H1 (cell line): ENCODE results near the gene PDZD2. TPM values are rescaled to one million over a fixed set of nuclear protein-coding genes. Genes with fewer than 3 reads are reported as not detected.

Source experiments
- CTCF ChIA-PET: fragments of 300-600 bp; sonication (Branson Sonifier 250); formaldehyde crosslinking; loops from one replicate; lab custom pipeline; 2021; ENCODE audit not compliant: partially characterized antibody; lab: Charles Lee
- POLR2A ChIA-PET: fragments of 300-600 bp; sonication (Branson Sonifier 250); formaldehyde crosslinking; loops from one replicate; lab custom pipeline; 2021; ENCODE audit warnings: inconsistent platforms; ENCODE audit not compliant: partially characterized antibody; lab: Charles Lee
- DNase-seq, 2 experiments: peaks; one replicate each; pipeline versions ENCODE4 v3.0.0 to v3.0.0-alpha.2; 2010 to 2022; ENCODE audit warnings: low spot score in 2 of 2, low read depth in 1 of 2, mixed read lengths in 1 of 2
- FAIRE-seq: peaks from 2 replicates; lab custom pipeline; 2011; peaks lifted over from hg19 to GRCh38; lab: Jason Lieb, UNC
- H2AFZ ChIP-seq: 2 replicates; pipeline ENCODE4 v1.8.1; 2012; ENCODE audit warnings: low read length, inconsistent platforms
- H2AK5ac ChIP-seq: 2 replicates; pipeline ENCODE4 v1.6.1; 2013; ENCODE audit warnings: low read depth, low read length
- H2BK120ac ChIP-seq: replicated peaks from 2 replicates; pipeline ENCODE3; 2013; ENCODE audit warnings: low read depth, low read length, inconsistent platforms
- H2BK12ac ChIP-seq: 2 replicates; pipeline ENCODE4 v1.6.1; 2013; ENCODE audit warnings: low read depth, low read length
- H2BK15ac ChIP-seq: 2 replicates; pipeline ENCODE4 v1.6.1; 2013; ENCODE audit warnings: low read length
- H2BK20ac ChIP-seq: 2 replicates; pipeline ENCODE4 v1.6.1; 2013; ENCODE audit warnings: low read length
- H2BK5ac ChIP-seq: 2 replicates; pipeline ENCODE4 v1.6.1; 2013; ENCODE audit warnings: low read depth, low read length
- H3K14ac ChIP-seq: 2 replicates; pipeline ENCODE4 v1.6.1; 2013; ENCODE audit warnings: inconsistent platforms; ENCODE audit not compliant: insufficient read length
- H3K18ac ChIP-seq: 2 replicates; pipeline ENCODE4 v1.6.1; 2013; ENCODE audit warnings: low read length; ENCODE audit errors: extremely low read depth
- H3K23ac ChIP-seq: 2 replicates; pipeline ENCODE4 v1.6.1; 2013; ENCODE audit warnings: inconsistent platforms; ENCODE audit not compliant: insufficient read length
- H3K23me2 ChIP-seq: 2 replicates; pipeline ENCODE4 v1.6.1; 2013; ENCODE audit warnings: low read depth, low read length
- H3K27ac ChIP-seq: 2 replicates; pipeline ENCODE4 v1.6.1; 2011; ENCODE audit warnings: low read depth, low read length, inconsistent platforms
- H3K27me3 ChIP-seq, 4 experiments: replicated peaks in 1 of 4; 1 replicate in 1 of 4; 2 replicates in 3 of 4; pipeline versions ENCODE4 v1.6.1 to v1.8.1; 2011 to 2013; ENCODE audit warnings: low read length in 3 of 4, mild to moderate bottlenecking in 3 of 4, inconsistent platforms in 2 of 4, mixed read lengths in 2 of 4, moderate library complexity in 1 of 4; ENCODE audit not compliant: control insufficient read depth in 3 of 4, insufficient read depth in 3 of 4; ENCODE audit errors: extremely low read depth in 1 of 4
- H3K36me3 ChIP-seq, 4 experiments: 2 replicates each; pipeline versions ENCODE4 v1.6.1 to v1.8.1; 2011 to 2013; ENCODE audit warnings: mild to moderate bottlenecking in 4 of 4, low read length in 3 of 4, moderate library complexity in 2 of 4, control low read depth in 1 of 4, inconsistent platforms in 1 of 4; ENCODE audit not compliant: insufficient read depth in 4 of 4, control insufficient read depth in 2 of 4
- H3K4ac ChIP-seq: replicated peaks from 2 replicates; pipeline ENCODE3; 2013; ENCODE audit warnings: low read length, low read depth, mixed read lengths, inconsistent platforms; ENCODE audit not compliant: insufficient read length
- H3K4me1 ChIP-seq, 4 experiments: replicated peaks in 1 of 4; 1 replicate in 1 of 4; 2 replicates in 3 of 4; pipeline versions ENCODE4 v1.6.1 to v1.8.1; 2011 to 2013; ENCODE audit warnings: low read length in 3 of 4, inconsistent platforms in 2 of 4, mixed read lengths in 1 of 4; ENCODE audit not compliant: insufficient read depth in 4 of 4, control insufficient read depth in 3 of 4
- H3K4me2 ChIP-seq, 2 experiments: 2 replicates each; pipeline versions ENCODE4 v1.6.1 to v1.8.1; 2011 to 2013; ENCODE audit warnings: low read depth in 2 of 2, low read length in 2 of 2, control low read depth in 1 of 2, inconsistent platforms in 1 of 2, mild to moderate bottlenecking in 1 of 2; ENCODE audit not compliant: insufficient read depth in 1 of 2
- H3K4me3 ChIP-seq, 4 experiments: fragments of 200-600, 300-600 bp in 1 of 4; sonication (generic), shearing (Covaris generic), sonication (Bioruptor Twin) in 1 of 4; 2 replicates each; pipeline versions ENCODE4 v1.5.1 to v1.8.1; 2011 to 2016; ENCODE audit warnings: low read length in 4 of 4, low read depth in 3 of 4, control low read depth in 2 of 4, inconsistent platforms in 2 of 4, mild to moderate bottlenecking in 2 of 4, mixed read lengths in 1 of 4, moderate library complexity in 1 of 4; ENCODE audit not compliant: insufficient read depth in 2 of 4; ENCODE audit errors: extremely low read depth in 1 of 4
- H3K56ac ChIP-seq: replicated peaks from 2 replicates; pipeline ENCODE3; 2013; ENCODE audit warnings: low read depth, mild to moderate bottlenecking, mixed read lengths, low read length, inconsistent platforms; ENCODE audit not compliant: insufficient read length
- H3K79me1 ChIP-seq: 2 replicates; pipeline ENCODE4 v1.6.1; 2013; ENCODE audit warnings: low read depth, low read length, control low read depth
- H3K79me2 ChIP-seq, 2 experiments: 2 replicates each; pipeline versions ENCODE4 v1.6.1 to v1.8.1; 2012 to 2013; ENCODE audit warnings: low read length in 2 of 2, mild to moderate bottlenecking in 2 of 2, inconsistent platforms in 1 of 2; ENCODE audit not compliant: insufficient read depth in 2 of 2, control insufficient read depth in 1 of 2
- H3K9ac ChIP-seq, 4 experiments: replicated peaks in 1 of 4; 1 replicate in 1 of 4; 2 replicates in 3 of 4; pipeline versions ENCODE4 v1.6.1 to v1.8.1; 2011 to 2013; ENCODE audit warnings: low read depth in 3 of 4, low read length in 3 of 4, control low read depth in 2 of 4, mild to moderate bottlenecking in 2 of 4, moderate library complexity in 2 of 4, inconsistent platforms in 1 of 4; ENCODE audit errors: extremely low read depth in 1 of 4
- H3K9me3 ChIP-seq, 2 experiments: 2 replicates each; pipeline versions ENCODE4 v1.6.1 to v1.8.1; 2012 to 2013; ENCODE audit warnings: mild to moderate bottlenecking in 2 of 2, moderate library complexity in 2 of 2, control low read depth in 1 of 2, inconsistent platforms in 1 of 2, low read depth in 1 of 2, low read length in 1 of 2, mixed read lengths in 1 of 2; ENCODE audit not compliant: insufficient read depth in 2 of 2
- H4K20me1 ChIP-seq, 2 experiments: replicated peaks in 1 of 2; 2 replicates each; pipeline versions ENCODE3 to v1.8.1; 2011 to 2013; ENCODE audit warnings: inconsistent platforms in 2 of 2, low read length in 2 of 2, mild to moderate bottlenecking in 1 of 2; ENCODE audit not compliant: insufficient read depth in 2 of 2, control insufficient read depth in 1 of 2
- H4K5ac ChIP-seq: 2 replicates; pipeline ENCODE4 v1.6.1; 2013; ENCODE audit warnings: low read length, low read depth, mixed read lengths, inconsistent platforms; ENCODE audit not compliant: insufficient read length
- H4K8ac ChIP-seq: 2 replicates; pipeline ENCODE4 v1.8.0; 2013; ENCODE audit warnings: mild to moderate bottlenecking, moderate library complexity, low read length, inconsistent platforms; ENCODE audit not compliant: insufficient read depth; ENCODE audit errors: extremely low read depth
- H4K91ac ChIP-seq: replicated peaks from 2 replicates; pipeline ENCODE3; 2013; ENCODE audit warnings: low read length, mixed read lengths, inconsistent platforms; ENCODE audit not compliant: insufficient read length
- CTCF ChIP-seq, 3 experiments: IDR thresholded peaks; 1 replicate in 2 of 3; 2 replicates in 1 of 3; pipeline versions ENCODE4 v1.5.1 to v1.6.1; 2011; ENCODE audit warnings: low read length in 3 of 3, mild to moderate bottlenecking in 3 of 3, inconsistent platforms in 2 of 3, low read depth in 1 of 3, moderate library complexity in 1 of 3; ENCODE audit not compliant: insufficient read depth in 1 of 3; ENCODE audit errors: control extremely low read depth in 1 of 3
- HDAC6 ChIP-seq: IDR thresholded peaks from one replicate; pipeline ENCODE4 v1.7.1; 2012; ENCODE audit warnings: low read depth, mild to moderate bottlenecking, inconsistent platforms, low read length, moderate library complexity
- WGBS, 2 experiments: shearing (Covaris generic) in 1 of 2; methylation state at CpG; one replicate each; pipeline versions ENCODE4 v1.1.6 to v1.1.7; 2013 to 2015; ENCODE audit warnings: low lambda C conversion rate in 2 of 2, mixed read lengths in 2 of 2, inconsistent platforms in 1 of 2, low coverage in 1 of 2, missing lambda C conversion rate in 1 of 2; ENCODE audit not compliant: insufficient replicate concordance in 2 of 2, insufficient coverage in 1 of 2, insufficient read length in 1 of 2; ENCODE audit errors: extremely low coverage in 1 of 2, missing lambda C conversion rate in 1 of 2; 5-methylcytosine and 5-hydroxymethylcytosine counted together
- polyA plus RNA-seq, 7 experiments: library from polyadenylated mRNA; depleted of rRNA in 3 of 7; stranded (reverse) in 5 of 7; unstranded in 2 of 7; fragments of >200 nt in 5 of 7; fragments of 200-250 nt in 2 of 7; gene quantifications; 1 replicate in 5 of 7; 2 replicates in 1 of 7; 4 replicates in 1 of 7; pipeline versions ENCODE4 v1.2.1 to v1.2.3, GENCODE V29; 2011 to 2013; ENCODE audit warnings: missing spikeins in 2 of 7, mixed read lengths in 2 of 7
- total RNA-seq: library from RNA; stranded (reverse); fragmentation: NEBNext Ultra II Directional; extraction: Animal tissue kit (Norgen Biotek cat#: 25700); gene quantifications from 2 replicates; pipeline ENCODE4 v1.2.1, GENCODE V29; 2021

Gene PDZD2
- total and polyA plus RNA-seq, 2 of the 8 experiments (the other 6 are each of a cell fraction or from before 2014, with no cell fraction given): 1.2 to 6.8 TPM

GRCh38 chr5:32057187-32058096, 418.5 kb downstream of the PDZD2 start:
- H3K4me2 ChIP-seq: no peak overlapping the region
- WGBS, 2 experiments: 91% methylated on average over 12 of the region's 12 CpGs; no CpG with 5 or more reads in 1 of the 2 experiments

More at GRCh38 chr5:32057187-32058096, 418.5 kb downstream of the PDZD2 start:
- no peaks in the 10 kb centered on the region for H3K4me1 ChIP-seq
- H3K27me3 ChIP-seq: no peaks in the 10 kb centered on the region
- no peak overlapping the region for H4K91ac ChIP-seq
- no peaks in the 10 kb centered on the region for H4K20me1 ChIP-seq
- peaks cover 0 to 3% (median 0%) of the 10 kb centered on the region in 4 experiments; a peak in 1 of 8 replicates for H3K36me3 ChIP-seq
- H3K23ac ChIP-seq: no peak overlapping the region
- H2AK5ac ChIP-seq: no peak overlapping the region
- H3K9ac ChIP-seq: no peak overlapping the region
- no peak overlapping the region for H3K14ac ChIP-seq
- FAIRE-seq (no peak), DNase-seq (no peak)
- H3K27ac ChIP-seq: no peak overlapping the region
- no peaks in the 10 kb centered on the region for H3K9me3 ChIP-seq
- ChIA-PET CTCF (interaction anchor here (0.6 to 4.5 kb wide), 29 partner anchors 8 to 1350 kb away, joined by 3 to 28 read pairs (median 3); no protein-coding TSS in a partner anchor), POLR2A (interaction anchor here (1.2 kb wide), 1 partner anchor 30 kb away, joined by 3 read pairs; no protein-coding TSS in a partner anchor)
- no peak overlapping the region for H2BK120ac ChIP-seq
- H3K23me2 ChIP-seq: no peaks in the 10 kb centered on the region
- H3K18ac ChIP-seq: no peak overlapping the region
- no peak overlapping the region for H4K8ac ChIP-seq
- no peak overlapping the region for H3K56ac ChIP-seq
- H3K79me2 ChIP-seq: no peaks in the 10 kb centered on the region
- TF ChIP-seq HDAC6: no peak
- peak in 1 of 3 experiments; percentile 30; a peak in 2 of 4 replicates for TF ChIP-seq CTCF (IDR thresholded peaks at IDR 0.05; ENCODE audit: control extremely low read depth in 1 of 3, insufficient read depth in 1 of 3, low read depth in 1 of 3, low read length in 3 of 3)
- H2BK12ac ChIP-seq: no peak overlapping the region
- H3K4me3 ChIP-seq: no peak overlapping the region
- no peaks in the 10 kb centered on the region for H3K79me1 ChIP-seq
- H3K4ac ChIP-seq: no peak overlapping the region
- no peak overlapping the region for H2BK5ac ChIP-seq
- H2AFZ ChIP-seq: no peak overlapping the region
- no peak overlapping the region for H2BK15ac ChIP-seq
- no peak overlapping the region for H2BK20ac ChIP-seq
- no peak overlapping the region for H4K5ac ChIP-seq
